Progenitor cell of endocrine pancreas (in vitro differentiated cells): ENCODE results near the gene VEPH1. TPM values are rescaled to one million over a fixed set of nuclear protein-coding genes. Genes with fewer than 3 reads are reported as not detected.

Source experiments
- DNase-seq: peaks from one replicate; pipeline ENCODE4 v3.0.0; 2021; ENCODE audit warnings: low spot score; ENCODE audit not compliant: unreplicated experiment
- H3K27ac Mint-ChIP-seq: 2 replicates; pipeline ENCODE4 v1.8.0; 2021; ENCODE audit warnings: mild to moderate bottlenecking, moderate library complexity, mixed read lengths
- H3K27me3 Mint-ChIP-seq: 2 replicates; pipeline ENCODE4 v1.8.0; 2021; ENCODE audit warnings: mixed read lengths
- H3K36me3 Mint-ChIP-seq: 2 replicates; pipeline ENCODE4 v1.8.0; 2022; ENCODE audit warnings: mixed read lengths; ENCODE audit not compliant: insufficient read depth
- H3K4me1 Mint-ChIP-seq: 2 replicates; pipeline ENCODE4 v1.8.0; 2021; ENCODE audit warnings: low read depth, mixed read lengths
- H3K4me3 Mint-ChIP-seq: 2 replicates; pipeline ENCODE4 v1.8.0; 2021; ENCODE audit warnings: low read depth, mild to moderate bottlenecking, moderate library complexity, mixed read lengths
- H3K9me3 Mint-ChIP-seq: 2 replicates; pipeline ENCODE4 v1.8.0; 2021; ENCODE audit warnings: low read depth, mixed read lengths
- CTCF ChIP-seq: fragments of 200-600 bp; sonication (generic); IDR thresholded peaks from one replicate; pipeline ENCODE4 v1.5.0; 2021; ENCODE audit warnings: antibody characterized with exemption, mild to moderate bottlenecking; ENCODE audit not compliant: unreplicated experiment
- total RNA-seq: library from RNA; stranded (reverse); gene quantifications from 2 replicates; pipeline ENCODE4 v1.2.1, GENCODE V29; 2021

VEPH1 gene
- total RNA-seq, 1 donor from 2014 or later: 12.3 TPM

DNA sequence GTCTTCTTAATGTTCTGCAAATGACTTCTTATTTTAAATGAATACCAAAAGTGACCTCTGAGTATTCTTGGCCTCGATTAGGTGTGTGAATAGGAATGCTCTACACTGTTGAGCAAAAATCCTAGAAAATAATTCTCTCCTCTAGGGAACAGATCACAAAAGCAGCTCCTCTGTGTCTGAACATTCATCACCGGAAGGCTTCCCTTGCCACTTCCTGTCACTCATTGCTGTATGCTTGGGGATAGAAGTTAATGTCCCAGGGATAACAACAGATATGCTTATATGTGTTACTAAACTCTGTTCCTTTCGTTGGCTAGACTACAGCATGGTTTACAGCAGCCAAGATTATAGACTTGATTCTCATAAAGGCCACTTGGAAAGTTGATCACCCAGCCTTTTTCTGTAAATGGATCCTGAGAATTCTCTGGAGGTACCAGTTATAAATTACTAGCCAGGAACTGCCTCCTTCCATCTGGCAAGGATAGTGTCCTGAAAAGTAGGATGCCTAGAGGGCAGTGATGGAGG is 82.5 kb downstream of the VEPH1 start:
- no peak for TF ChIP-seq CTCF
- no peak overlapping the region for H3K27ac Mint-ChIP-seq
- H3K9me3 Mint-ChIP-seq: no peaks in the 10 kb centered on the region
- no peaks in the 10 kb centered on the region for H3K4me1 Mint-ChIP-seq
- H3K4me3 Mint-ChIP-seq: no peak overlapping the region
- H3K27me3 Mint-ChIP-seq: no peaks in the 10 kb centered on the region
- no peak for DNase-seq
- peaks cover 2% of the 10 kb centered on the region for H3K36me3 Mint-ChIP-seq

- Mint-ChIP-seq H3K27ac (no peak overlapping the region), H3K36me3 (no peaks in the 10 kb centered on the region), H3K9me3 (no peaks in the 10 kb centered on the region), H3K4me3 (no peak overlapping the region), H3K4me1 (peaks cover 2% of the 10 kb centered on the region), H3K27me3 (no peaks in the 10 kb centered on the region)
- no peak for DNase-seq
- no peak for TF ChIP-seq CTCF
Observed at GRCh38 chr3:157418104-157418503, 85.1 kb downstream of the VEPH1 start.

GRCh38 chr3:157417247-157417646 is 86.0 kb downstream of the VEPH1 start:
- TF ChIP-seq CTCF: no peak
- Mint-ChIP-seq H3K36me3 (no peaks in the 10 kb centered on the region), H3K4me3 (no peak overlapping the region), H3K27ac (no peak overlapping the region), H3K27me3 (no peaks in the 10 kb centered on the region), H3K4me1 (peaks cover 2% of the 10 kb centered on the region), H3K9me3 (no peaks in the 10 kb centered on the region)
- no peak for DNase-seq

- DNase-seq: no peak
- Mint-ChIP-seq H3K9me3 (no peaks in the 10 kb centered on the region), H3K27me3 (no peaks in the 10 kb centered on the region), H3K27ac (no peak overlapping the region), H3K36me3 (peaks cover 1% of the 10 kb centered on the region), H3K4me1 (peaks cover 2% of the 10 kb centered on the region), H3K4me3 (no peak overlapping the region)
- TF ChIP-seq CTCF: no peak
Observed at GRCh38 chr3:157416347-157417087, 86.7 kb downstream of the VEPH1 start.

- Mint-ChIP-seq H3K27me3 (no peaks in the 10 kb centered on the region), H3K27ac (no peak overlapping the region), H3K4me3 (no peak overlapping the region), H3K36me3 (peaks cover 1% of the 10 kb centered on the region), H3K9me3 (no peaks in the 10 kb centered on the region), H3K4me1 (peaks cover 2% of the 10 kb centered on the region)
- TF ChIP-seq CTCF: no peak
- DNase-seq: no peak
Observed at GRCh38 chr3:157414861-157415260, 88.4 kb downstream of the VEPH1 start.
